ENCODE results near the gene RANBP17.

DNA sequence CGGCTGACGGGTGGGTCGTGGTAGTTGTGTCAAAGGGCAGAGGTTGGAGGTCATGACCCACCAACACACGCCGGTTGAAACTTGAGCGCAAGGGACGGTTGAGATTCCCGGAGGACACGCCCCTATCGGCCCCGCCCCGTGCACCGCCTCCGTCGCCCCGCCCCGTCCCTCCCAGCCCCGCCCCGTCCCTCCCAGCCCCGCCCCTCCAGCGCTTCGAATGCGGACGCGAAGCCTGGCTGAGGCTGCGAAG lies 226 bp upstream of the RANBP17 start:
- no peak for TF ChIP-seq EZH2 (IDR thresholded peaks at IDR 0.05; ENCODE audit: insufficient read depth, poor library complexity, severe bottlenecking)
- TF ChIP-seq EZH2phosphoT487 (IDR thresholded peaks at IDR 0.05; ENCODE audit: insufficient read depth, low read depth), result no peak
